ENCODE results near the gene CLIC3. TPM values are rescaled to one million over a fixed set of nuclear protein-coding genes. Genes with fewer than 3 reads are reported as not detected.

Gene CLIC3
- total RNA-seq, 1 donor from 2014 or later, result not detected

DNA sequence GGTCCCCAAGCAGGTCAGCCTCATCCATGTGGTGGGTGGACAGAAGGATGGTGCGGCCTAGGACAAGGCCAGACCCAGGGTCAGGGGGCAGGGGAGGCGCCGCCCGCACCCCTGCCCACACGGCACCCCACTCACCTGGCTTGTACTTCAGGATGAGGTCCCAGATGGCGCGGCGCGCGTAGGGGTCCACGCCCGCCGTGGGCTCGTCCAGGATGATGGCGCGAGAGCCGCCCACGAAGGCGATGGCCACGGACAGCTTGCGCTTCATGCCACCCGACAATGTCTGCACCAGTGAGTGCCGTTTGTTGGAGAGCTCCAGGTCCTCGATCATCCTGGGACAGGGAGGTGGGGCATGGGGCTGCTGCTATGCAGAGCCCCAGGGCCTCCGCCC is 19.2 kb upstream of the CLIC3 start:
- H3K27ac ChIP-seq, result no peak overlapping the region
- no peaks in the 10 kb centered on the region for H3F3A ChIP-seq (ENCODE audit: low read depth)
- H3K4me3 ChIP-seq, result no peak overlapping the region
- H3K4me2 ChIP-seq, result no peak overlapping the region
- no peaks in the 10 kb centered on the region for H3K27me3 ChIP-seq
- Mint-ChIP-seq H3K36me3 (peaks cover 5% of the 10 kb centered on the region), H3K27ac (no peak overlapping the region), H3K4me3 (no peak overlapping the region), H3K27me3 (ENCODE audit: insufficient read depth, low read depth) (peaks cover 2% of the 10 kb centered on the region), H3K9me3 (no peaks in the 10 kb centered on the region), H3K4me1 (no peaks in the 10 kb centered on the region)
- H2AFZ ChIP-seq (replicated peaks), result no peak overlapping the region
- TF ChIP-seq CTCF (IDR thresholded peaks at IDR 0.05) (no peak), EZH2phosphoT487 (IDR thresholded peaks at IDR 0.05) (no peak), EZH2 (IDR thresholded peaks at IDR 0.05) (no peak)
- H3K36me3 ChIP-seq, result no peaks in the 10 kb centered on the region
- no peak for DNase-seq (ENCODE audit: low spot score)
- H3K79me2 ChIP-seq (ENCODE audit: low read depth), result no peaks in the 10 kb centered on the region
- no peaks in the 10 kb centered on the region for H3K9me3 ChIP-seq (ENCODE audit: low read depth)
- H3K4me1 ChIP-seq, result no peaks in the 10 kb centered on the region
- H4K20me1 ChIP-seq (ENCODE audit: low read depth), result no peaks in the 10 kb centered on the region
- H3K9ac ChIP-seq, result no peak overlapping the region

GRCh38 chr9:137014776-137015539 is 18.6 kb upstream of the CLIC3 start:
- TF ChIP-seq CTCF (IDR thresholded peaks at IDR 0.05), result no peak
- no peak for TF ChIP-seq EZH2phosphoT487 (IDR thresholded peaks at IDR 0.05)
- no peak for TF ChIP-seq EZH2 (IDR thresholded peaks at IDR 0.05)

DNA sequence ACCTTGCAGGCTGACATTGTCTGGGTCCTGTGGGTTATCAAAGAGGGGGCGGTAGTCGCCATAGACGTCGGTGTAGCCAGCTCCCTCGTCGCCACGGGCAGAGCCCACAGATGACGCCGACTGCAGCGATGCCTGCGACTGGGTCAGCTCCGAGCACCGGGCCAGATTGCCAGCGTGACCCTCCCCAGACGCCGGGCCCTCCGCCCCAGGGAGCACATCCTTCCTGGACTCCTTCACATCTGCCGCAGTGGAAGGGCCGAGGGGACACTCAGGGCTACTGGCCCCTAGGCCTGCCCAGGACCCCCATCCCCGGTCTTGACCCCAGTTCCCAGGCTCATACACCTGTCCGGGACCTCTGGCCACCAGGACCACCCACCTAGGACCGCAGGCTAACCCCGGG is 17.8 kb upstream of the CLIC3 start:
- no peaks in the 10 kb centered on the region for H3K36me3 ChIP-seq

More at GRCh38 chr9:137014776-137015539, 18.6 kb upstream of the CLIC3 start:
- H3K4me1 Mint-ChIP-seq, result no peaks in the 10 kb centered on the region
- Histone ChIP-seq H3K36me3 (no peaks in the 10 kb centered on the region), H3K9ac (no peak overlapping the region), H4K20me1 (ENCODE audit: low read depth) (no peaks in the 10 kb centered on the region), H3K4me3 (no peak overlapping the region), H2AFZ (replicated peaks) (no peak overlapping the region), H3K27me3 (no peaks in the 10 kb centered on the region), H3K4me2 (no peak overlapping the region), H3F3A (ENCODE audit: low read depth) (no peaks in the 10 kb centered on the region), H3K27ac (no peak overlapping the region), H3K9me3 (ENCODE audit: low read depth) (no peaks in the 10 kb centered on the region), H3K4me1 (no peaks in the 10 kb centered on the region), H3K79me2 (ENCODE audit: low read depth) (no peaks in the 10 kb centered on the region)
- peaks cover 5% of the 10 kb centered on the region for H3K36me3 Mint-ChIP-seq
- H3K9me3 Mint-ChIP-seq, result no peaks in the 10 kb centered on the region
- H3K27me3 Mint-ChIP-seq (ENCODE audit: insufficient read depth, low read depth), result peaks cover 2% of the 10 kb centered on the region
- DNase-seq (ENCODE audit: low spot score), result no peak
- no peak overlapping the region for H3K27ac Mint-ChIP-seq
- no peak overlapping the region for H3K4me3 Mint-ChIP-seq

More for the DNA sequence above, 17.8 kb upstream of the CLIC3 start:
- Mint-ChIP-seq H3K27me3 (ENCODE audit: insufficient read depth, low read depth) (peaks cover 2% of the 10 kb centered on the region), H3K4me1 (no peaks in the 10 kb centered on the region), H3K36me3 (peaks cover 5% of the 10 kb centered on the region), H3K9me3 (no peaks in the 10 kb centered on the region), H3K4me3 (no peak overlapping the region), H3K27ac (no peak overlapping the region)
- H2AFZ ChIP-seq (replicated peaks), result no peak overlapping the region
- H3K4me3 ChIP-seq, result no peak overlapping the region
- no peaks in the 10 kb centered on the region for H3K79me2 ChIP-seq (ENCODE audit: low read depth)
- no peaks in the 10 kb centered on the region for H3K9me3 ChIP-seq (ENCODE audit: low read depth)
- no peak overlapping the region for H3K4me2 ChIP-seq
- H3K27me3 ChIP-seq, result no peaks in the 10 kb centered on the region
- no peak for DNase-seq (ENCODE audit: low spot score)
- H3K27ac ChIP-seq, result no peak overlapping the region
- H3K4me1 ChIP-seq, result no peaks in the 10 kb centered on the region
- H3K9ac ChIP-seq, result no peak overlapping the region
- TF ChIP-seq EZH2 (IDR thresholded peaks at IDR 0.05) (no peak), CTCF (IDR thresholded peaks at IDR 0.05) (no peak), EZH2phosphoT487 (IDR thresholded peaks at IDR 0.05) (no peak)
- H3F3A ChIP-seq (ENCODE audit: low read depth), result no peaks in the 10 kb centered on the region
- H4K20me1 ChIP-seq (ENCODE audit: low read depth), result no peaks in the 10 kb centered on the region
